ENCODE measurements around the gene PRRC2A. TPM values are rescaled to one million over a fixed set of nuclear protein-coding genes. Genes with fewer than 3 reads are reported as not detected.
A peak's percentile ranks its signal among the peaks of the same experiment; 100 is the strongest.

PRRC2A gene
- total RNA-seq, 3 donors from 2014 or later (not counting 1 experiment from before 2014, with no cell fraction given), result 264 to 294 (median 294) TPM

GRCh38 chr6:31576897-31577578 is 43.5 kb upstream of the PRRC2A start:
- no peaks in the 10 kb centered on the region for H3K9me3 ChIP-seq (ENCODE audit: control insufficient read depth, insufficient read depth, low read length)
- TF ChIP-seq CTCF (IDR thresholded peaks at IDR 0.05), result no peak
- peak overlapping the region; percentile 94 for H3K27ac ChIP-seq (ENCODE audit: low read length)
- Mint-ChIP-seq H3K9me3 (no peaks in the 10 kb centered on the region), H3K4me1 (peaks cover 85 to 95% of the 10 kb centered on the region in 2 donors), H3K36me3 (no peaks in the 10 kb centered on the region), H3K4me3 (peak overlapping the region; percentile 84), H3K27me3 (ENCODE audit: low read depth in 2 of 2) (no peaks in the 10 kb centered on the region), H3K27ac (peak overlapping the region; percentile 95 to 99)
- intact Hi-C loops (cut with micrococcal nuclease), result no loop called here
- peak in 1 of 2 donors; percentile 75 for DNase-seq
- 47% methylated on average over 18 of the region's 19 CpGs for WGBS (ENCODE audit: insufficient coverage)
- peaks cover 10% of the 10 kb centered on the region for H3K36me3 ChIP-seq (ENCODE audit: control insufficient read depth, insufficient read depth, low read length)
- H3K4me1 ChIP-seq (ENCODE audit: control insufficient read depth, insufficient read depth, low read length), result peaks cover 89% of the 10 kb centered on the region
- ATAC-seq, result peak; percentile 11 to 38 (median 36)
- no peaks in the 10 kb centered on the region for H3K27me3 ChIP-seq (ENCODE audit: control insufficient read depth, insufficient read depth, low read length)
- peak overlapping the region; percentile 42 for H3K4me3 ChIP-seq (ENCODE audit: low read length)

GRCh38 chr6:31577579-31577966 is 42.9 kb upstream of the PRRC2A start:
- Mint-ChIP-seq H3K9me3 (no peaks in the 10 kb centered on the region), H3K27me3 (ENCODE audit: low read depth in 2 of 2) (no peaks in the 10 kb centered on the region), H3K4me3 (peak overlapping the region; percentile 84), H3K4me1 (peaks cover 85 to 95% of the 10 kb centered on the region in 2 donors), H3K27ac (peak overlapping the region; percentile 95 to 99), H3K36me3 (no peaks in the 10 kb centered on the region)
- no peak for TF ChIP-seq CTCF (IDR thresholded peaks at IDR 0.05)
- peak overlapping the region; percentile 42 for H3K4me3 ChIP-seq (ENCODE audit: low read length)
- H3K9me3 ChIP-seq (ENCODE audit: control insufficient read depth, insufficient read depth, low read length), result no peaks in the 10 kb centered on the region
- peaks cover 89% of the 10 kb centered on the region for H3K4me1 ChIP-seq (ENCODE audit: control insufficient read depth, insufficient read depth, low read length)
- DNase-seq (peak in 1 of 2 donors; percentile 6), ATAC-seq (no peak)
- H3K27me3 ChIP-seq (ENCODE audit: control insufficient read depth, insufficient read depth, low read length), result no peaks in the 10 kb centered on the region
- H3K36me3 ChIP-seq (ENCODE audit: control insufficient read depth, insufficient read depth, low read length), result peaks cover 10% of the 10 kb centered on the region
- peak overlapping the region; percentile 94 for H3K27ac ChIP-seq (ENCODE audit: low read length)
- WGBS (ENCODE audit: insufficient coverage), result 62% methylated on average over 2 of the region's 3 CpGs
- intact Hi-C loops (cut with micrococcal nuclease), result no loop called here

- no peaks in the 10 kb centered on the region for H3K27me3 ChIP-seq (ENCODE audit: control insufficient read depth, insufficient read depth, low read length)
- ATAC-seq (no peak), DNase-seq (peak in 1 of 2 donors; percentile 19)
- Mint-ChIP-seq H3K27ac (peak overlapping the region; percentile 95 to 100), H3K4me3 (peak overlapping the region; percentile 80), H3K9me3 (no peaks in the 10 kb centered on the region), H3K4me1 (peaks cover 84 to 92% of the 10 kb centered on the region in 2 donors), H3K36me3 (no peaks in the 10 kb centered on the region), H3K27me3 (ENCODE audit: low read depth in 2 of 2) (no peaks in the 10 kb centered on the region)
- no peaks in the 10 kb centered on the region for H3K9me3 ChIP-seq (ENCODE audit: control insufficient read depth, insufficient read depth, low read length)
- no peak overlapping the region for H3K27ac ChIP-seq (ENCODE audit: low read length)
- no peak overlapping the region for H3K4me3 ChIP-seq (ENCODE audit: low read length)
- H3K4me1 ChIP-seq (ENCODE audit: control insufficient read depth, insufficient read depth, low read length), result peaks cover 89% of the 10 kb centered on the region
- H3K36me3 ChIP-seq (ENCODE audit: control insufficient read depth, insufficient read depth, low read length), result peaks cover 10% of the 10 kb centered on the region
- 84% methylated on average over 12 of the region's 12 CpGs for whole genome bisulfite sequencing (ENCODE audit: insufficient coverage)
- intact Hi-C loops (cut with micrococcal nuclease), result no loop called here
- TF ChIP-seq CTCF (IDR thresholded peaks at IDR 0.05), result no peak
Measured at GRCh38 chr6:31578184-31579118, 42.1 kb upstream of the PRRC2A start.

All from natural killer cell (primary cell).